ENCODE data around the gene U2AF1L4. TPM values are rescaled to one million over a fixed set of nuclear protein-coding genes. Genes with fewer than 3 reads are reported as not detected.

U2AF1L4 gene
- total RNA-seq, 1 donor from 2014 or later = 6.6 TPM

DNA sequence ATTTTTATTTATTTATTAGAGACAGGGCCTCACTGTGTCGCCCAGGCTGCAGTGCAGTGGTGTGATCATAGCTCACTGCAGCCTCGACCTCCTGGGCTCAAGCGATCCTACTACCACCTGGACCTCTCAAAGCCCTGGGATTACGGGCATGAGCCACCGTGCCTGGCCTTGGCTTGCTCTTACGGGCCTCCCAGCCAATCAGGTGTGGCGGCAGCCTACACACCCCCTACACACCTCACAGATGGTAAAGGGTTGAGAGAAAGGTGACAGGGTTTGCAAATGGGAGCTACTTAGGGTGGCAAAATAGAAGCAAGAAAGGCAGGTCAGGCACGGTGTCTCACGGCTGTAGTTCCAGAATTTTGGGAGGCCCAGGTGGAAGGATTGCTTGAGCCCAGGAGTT is 41.9 kb downstream of the U2AF1L4 start:
- intact Hi-C loops (cut with DNase I) = no loop called here
- Histone ChIP-seq H3K9me3 (no peaks in the 10 kb centered on the region), H3K4me1 (peaks cover 9% of the 10 kb centered on the region), H3K36me3 (no peaks in the 10 kb centered on the region), H3K27ac (no peak overlapping the region), H3K4me3 (no peak overlapping the region), H3K27me3 (no peaks in the 10 kb centered on the region)
- no peak for DNase-seq (ENCODE audit: extremely low spot score in 2 of 2)
- no peak for TF ChIP-seq POLR2AphosphoS5 (IDR thresholded peaks at IDR 0.05; ENCODE audit: insufficient read depth in 1 of 2, low read depth in 1 of 2)
- no peak for TF ChIP-seq POLR2A (IDR thresholded peaks at IDR 0.05)
- TF ChIP-seq, protein P1, sequence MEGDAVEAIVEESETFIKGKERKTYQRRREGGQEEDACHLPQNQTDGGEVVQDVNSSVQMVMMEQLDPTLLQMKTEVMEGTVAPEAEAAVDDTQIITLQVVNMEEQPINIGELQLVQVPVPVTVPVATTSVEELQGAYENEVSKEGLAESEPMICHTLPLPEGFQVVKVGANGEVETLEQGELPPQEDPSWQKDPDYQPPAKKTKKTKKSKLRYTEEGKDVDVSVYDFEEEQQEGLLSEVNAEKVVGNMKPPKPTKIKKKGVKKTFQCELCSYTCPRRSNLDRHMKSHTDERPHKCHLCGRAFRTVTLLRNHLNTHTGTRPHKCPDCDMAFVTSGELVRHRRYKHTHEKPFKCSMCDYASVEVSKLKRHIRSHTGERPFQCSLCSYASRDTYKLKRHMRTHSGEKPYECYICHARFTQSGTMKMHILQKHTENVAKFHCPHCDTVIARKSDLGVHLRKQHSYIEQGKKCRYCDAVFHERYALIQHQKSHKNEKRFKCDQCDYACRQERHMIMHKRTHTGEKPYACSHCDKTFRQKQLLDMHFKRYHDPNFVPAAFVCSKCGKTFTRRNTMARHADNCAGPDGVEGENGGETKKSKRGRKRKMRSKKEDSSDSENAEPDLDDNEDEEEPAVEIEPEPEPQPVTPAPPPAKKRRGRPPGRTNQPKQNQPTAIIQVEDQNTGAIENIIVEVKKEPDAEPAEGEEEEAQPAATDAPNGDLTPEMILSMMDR (IDR thresholded peaks at IDR 0.05) = no peak

DNA sequence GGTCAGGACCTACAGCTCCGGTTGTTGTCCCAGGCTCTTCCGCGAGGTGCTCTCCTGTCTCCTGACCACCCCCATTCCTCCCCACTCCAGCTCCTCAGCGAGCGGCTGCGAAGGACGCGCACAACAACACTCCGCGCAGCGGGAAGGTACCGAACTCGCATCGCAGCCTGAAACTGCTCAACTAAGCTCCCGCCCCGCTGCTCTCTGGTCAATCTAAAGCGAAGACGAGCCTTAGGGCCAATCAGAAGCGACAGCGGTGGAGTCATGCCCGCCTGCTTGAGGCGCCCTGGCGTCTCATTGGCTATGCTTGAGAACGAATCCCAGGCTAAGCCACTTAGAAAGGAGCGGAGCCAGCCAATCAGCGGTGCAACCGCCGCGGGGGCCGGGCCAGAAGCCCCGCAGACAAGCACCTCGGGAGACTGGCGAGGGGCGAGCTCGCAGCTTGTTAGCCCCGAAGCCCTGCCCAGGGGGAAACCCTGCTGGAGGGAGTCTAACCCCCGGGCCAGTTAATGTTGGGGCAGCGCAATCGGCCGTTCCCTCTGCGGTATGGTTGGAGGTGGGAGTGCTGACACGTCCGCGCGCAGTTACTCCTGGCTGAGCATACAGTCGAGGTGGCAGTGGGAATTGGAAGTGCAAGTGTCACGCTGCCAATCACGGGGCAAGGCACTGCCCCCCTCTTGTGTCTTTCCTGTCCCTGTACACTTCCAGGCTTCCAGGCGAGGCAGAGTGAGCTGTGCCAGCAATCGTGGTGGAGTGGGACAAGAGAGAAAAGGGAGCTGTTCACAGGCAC is 42.8 kb downstream of the U2AF1L4 start:
- Histone ChIP-seq H3K27me3 (no peaks in the 10 kb centered on the region), H3K9me3 (no peaks in the 10 kb centered on the region), H3K4me3 (peak overlapping the region; percentile 54 to 58), H3K36me3 (no peaks in the 10 kb centered on the region), H3K4me1 (peaks cover 9% of the 10 kb centered on the region), H3K27ac (no peak overlapping the region)
- TF ChIP-seq POLR2AphosphoS5 (IDR thresholded peaks at IDR 0.05; ENCODE audit: insufficient read depth in 1 of 2, low read depth in 1 of 2) (peak; percentile 74 to 89), POLR2A (IDR thresholded peaks at IDR 0.05) (peak in 1 of 2 donors; percentile 21)
- TF ChIP-seq, protein P1 (IDR thresholded peaks at IDR 0.05) = no peak
- intact Hi-C loops (cut with DNase I) = no loop called here
- peak in 1 of 2 donors; percentile 99 for DNase-seq (ENCODE audit: extremely low spot score in 2 of 2)

DNA sequence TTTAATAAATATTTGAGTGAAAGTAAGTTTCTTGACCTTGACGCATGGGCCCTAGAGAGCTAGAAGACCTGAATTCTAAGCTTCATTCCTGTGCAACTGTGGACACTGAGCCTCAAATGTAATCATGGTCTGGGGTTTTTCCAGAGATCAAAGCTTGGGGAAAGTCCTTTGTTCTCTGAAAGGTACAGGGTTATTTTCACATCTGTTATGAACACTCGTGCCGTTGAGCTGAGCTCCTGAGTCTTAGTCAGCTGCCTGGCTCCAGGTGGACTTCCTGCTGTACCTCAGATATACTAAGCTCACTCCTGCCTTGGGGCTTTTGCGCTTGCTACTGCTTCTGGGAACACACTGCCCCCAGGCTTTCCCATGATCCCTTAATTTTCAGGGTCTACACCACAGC is 48.4 kb downstream of the U2AF1L4 start:
- no peaks in the 10 kb centered on the region for H3K36me3 ChIP-seq
- intact Hi-C loops (cut with DNase I) = no loop called here

DNA sequence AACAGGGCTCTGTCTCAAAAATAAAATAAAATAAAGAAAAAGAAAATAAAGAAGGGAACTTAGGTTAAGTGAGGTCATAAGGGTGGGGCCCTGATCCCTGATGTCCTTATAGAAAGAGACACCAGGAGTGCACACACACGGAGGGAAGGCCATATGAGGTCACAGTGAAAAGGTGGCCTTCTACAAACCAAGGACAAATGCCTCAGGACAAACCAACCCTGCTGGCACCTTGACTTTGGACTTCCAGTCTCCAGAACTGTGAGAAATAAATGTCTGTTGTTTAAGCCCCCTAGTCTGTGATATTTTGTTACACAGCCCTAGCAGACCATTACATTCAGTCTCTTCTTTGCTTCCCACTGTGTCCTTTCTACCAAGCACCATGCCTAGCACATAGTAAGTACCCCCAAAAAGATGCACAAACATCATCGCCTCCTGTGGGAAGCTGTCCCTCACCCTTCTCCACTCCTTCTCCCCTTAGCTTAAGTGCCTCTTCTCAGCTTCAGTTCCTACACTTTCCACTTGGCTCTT is 49.3 kb downstream of the U2AF1L4 start:
- H3K9me3 ChIP-seq = no peaks in the 10 kb centered on the region
- DNase-seq (ENCODE audit: extremely low spot score in 2 of 2) = no peak
- intact Hi-C loops (cut with DNase I) = loop anchor here (2.0 kb wide), 1 partner anchor 43 kb away; no protein-coding TSS in a partner anchor
- no peaks in the 10 kb centered on the region for H3K36me3 ChIP-seq
- no peaks in the 10 kb centered on the region for H3K27me3 ChIP-seq
- no peak overlapping the region for H3K27ac ChIP-seq
- no peaks in the 10 kb centered on the region for H3K4me1 ChIP-seq
- H3K4me3 ChIP-seq = no peak overlapping the region
- no peak for TF ChIP-seq POLR2AphosphoS5 (IDR thresholded peaks at IDR 0.05; ENCODE audit: insufficient read depth in 1 of 2, low read depth in 1 of 2)
- TF ChIP-seq, protein P1 (IDR thresholded peaks at IDR 0.05) = no peak
- no peak for TF ChIP-seq POLR2A (IDR thresholded peaks at IDR 0.05)

More for the DNA sequence above, 48.4 kb downstream of the U2AF1L4 start:
- TF ChIP-seq POLR2AphosphoS5 (IDR thresholded peaks at IDR 0.05; ENCODE audit: insufficient read depth in 1 of 2, low read depth in 1 of 2) = no peak
- TF ChIP-seq, protein P1 (IDR thresholded peaks at IDR 0.05) = no peak
- TF ChIP-seq POLR2A (IDR thresholded peaks at IDR 0.05) = no peak
- H3K4me3 ChIP-seq = no peak overlapping the region
- no peak overlapping the region for H3K27ac ChIP-seq
- H3K9me3 ChIP-seq = no peaks in the 10 kb centered on the region
- H3K4me1 ChIP-seq = no peaks in the 10 kb centered on the region
- DNase-seq (ENCODE audit: extremely low spot score in 2 of 2) = no peak
- no peaks in the 10 kb centered on the region for H3K27me3 ChIP-seq
